Kidney (tissue), 14 donors: Measurements from ENCODE around the gene MLF1. TPM values are rescaled to one million over a fixed set of nuclear protein-coding genes. Genes with fewer than 3 reads are reported as not detected.

Experiments
- DNase-seq, 5 donors: peaks; one replicate each; pipeline ENCODE4 v3.0.0-alpha.2; 2013 to 2020
- FAIRE-seq: peaks from 2 replicates; lab custom pipeline; 2012; peaks lifted over from hg19 to GRCh38; lab: Jason Lieb, UNC
- H3K27ac ChIP-seq, 2 donors: one replicate each; pipeline ENCODE4 v1.7.0; 2013; ENCODE audit warnings: low read depth in 2 of 2, low read length in 2 of 2, inconsistent platforms in 1 of 2
- H3K27me3 ChIP-seq: one replicate; pipeline ENCODE4 v1.7.1; 2013; ENCODE audit warnings: low read length, inconsistent platforms; ENCODE audit not compliant: control insufficient read depth, insufficient read depth
- H3K36me3 ChIP-seq, 3 donors: one replicate each; pipeline versions ENCODE4 v1.7.0 to v1.7.1; 2013; ENCODE audit warnings: low read length in 3 of 3, control low read depth in 1 of 3, inconsistent platforms in 1 of 3; ENCODE audit not compliant: insufficient read depth in 3 of 3, control insufficient read depth in 2 of 3
- H3K4me1 ChIP-seq, 3 donors: one replicate each; pipeline versions ENCODE4 v1.7.0 to v1.7.1; 2013; ENCODE audit warnings: low read length in 3 of 3, inconsistent platforms in 1 of 3, low read depth in 1 of 3; ENCODE audit not compliant: control insufficient read depth in 2 of 3, insufficient read depth in 2 of 3
- H3K4me3 ChIP-seq, 3 donors: one replicate each; pipeline versions ENCODE4 v1.7.0 to v1.8.1; 2013; ENCODE audit warnings: low read length in 3 of 3, control low read depth in 1 of 3, inconsistent platforms in 1 of 3
- H3K9ac ChIP-seq, 3 donors: one replicate each; pipeline versions ENCODE4 v1.7.0 to v1.7.1; 2013; ENCODE audit warnings: low read length in 3 of 3, control low read depth in 1 of 3, inconsistent platforms in 1 of 3
- H3K9me3 ChIP-seq, 3 donors: one replicate each; pipeline versions ENCODE4 v1.7.0 to v1.7.1; 2013; ENCODE audit warnings: low read length in 3 of 3, control low read depth in 1 of 3, inconsistent platforms in 1 of 3; ENCODE audit not compliant: control insufficient read depth in 2 of 3, insufficient read depth in 1 of 3
- CTCF ChIP-seq: IDR thresholded peaks from 3 replicates; pipeline ENCODE4 v1.5.1; 2012; ENCODE audit warnings: mild to moderate bottlenecking, moderate library complexity, borderline replicate concordance; ENCODE audit not compliant: insufficient read depth; ENCODE audit errors: extremely low read depth
- intact Hi-C: fragments of 100-400 bp; cut with DNase I; formaldehyde crosslinking; loops from one replicate; pipeline ENCODE4 v1.11.1; 2022
- polyA plus RNA-seq: library from polyadenylated mRNA; stranded (reverse); fragments of 350-450 nt; fragmentation: Illumina TruSeq; extraction: RNeasy Lipid Tissue Mini Kit (QIAGEN cat#74804); gene quantifications from one replicate; pipeline ENCODE4 v1.2.3, GENCODE V29; 2014; ENCODE audit warnings: low read depth, low replicate concordance; ENCODE audit not compliant: insufficient read depth
- total RNA-seq: library from RNA; stranded (reverse); fragmentation: NEBNext Ultra II Directional; extraction: Animal tissue kit (Norgen Biotek cat#: 25700); gene quantifications from one replicate; pipeline ENCODE4 v1.2.1, GENCODE V29; 2021
- donor health status: control.
- donor health status: control.
- donor health status: control.
- donor health status: control.
- donor health status: control.
- donor health status: DM: yes; HTN: yes; CAD: no.
- donor health status: Normal renal cell carcinoma (clear cell type).

The MLF1 gene
- total and polyA plus RNA-seq, 2 donors from 2014 or later, result 16.9 to 30.0 TPM

- FAIRE-seq (no peak), DNase-seq (no peak)
- H3K4me1 ChIP-seq, result no peaks in the 10 kb centered on the region
- H3K9me3 ChIP-seq, result no peaks in the 10 kb centered on the region
- no peak for TF ChIP-seq CTCF
- H3K27ac ChIP-seq, result no peak overlapping the region
- H3K36me3 ChIP-seq, result no peaks in the 10 kb centered on the region
- H3K4me3 ChIP-seq, result no peak overlapping the region
- no peaks in the 10 kb centered on the region for H3K27me3 ChIP-seq
- H3K9ac ChIP-seq, result no peak overlapping the region
- intact Hi-C loops, result no loop called here
These were observed 18.9 kb upstream of the MLF1 start for GRCh38 chr3:158552124-158552523.

GRCh38 chr3:158559504-158559903 lies 11.5 kb upstream of the MLF1 start:
- DNase-seq (no peak), FAIRE-seq (no peak)
- no peaks in the 10 kb centered on the region for H3K27me3 ChIP-seq
- no peaks in the 10 kb centered on the region for H3K4me1 ChIP-seq
- no peak for TF ChIP-seq CTCF
- H3K9me3 ChIP-seq, result no peaks in the 10 kb centered on the region
- H3K36me3 ChIP-seq, result no peaks in the 10 kb centered on the region
- H3K27ac ChIP-seq, result no peak overlapping the region
- intact Hi-C loops, result no loop called here
- no peak overlapping the region for H3K9ac ChIP-seq
- no peak overlapping the region for H3K4me3 ChIP-seq

- intact Hi-C loops, result no loop called here
- TF ChIP-seq CTCF, result no peak
- Histone ChIP-seq H3K4me1 (no peaks in the 10 kb centered on the region), H3K9ac (no peak overlapping the region), H3K36me3 (no peaks in the 10 kb centered on the region), H3K4me3 (no peak overlapping the region), H3K27ac (no peak overlapping the region), H3K27me3 (no peaks in the 10 kb centered on the region), H3K9me3 (no peaks in the 10 kb centered on the region)
- FAIRE-seq, result no peak
- DNase-seq, result no peak
These were observed 10.0 kb upstream of the MLF1 start for GRCh38 chr3:158560979-158561378.

GRCh38 chr3:158562674-158563073 lies 8.3 kb upstream of the MLF1 start:
- no peaks in the 10 kb centered on the region for H3K4me1 ChIP-seq
- H3K9me3 ChIP-seq, result no peaks in the 10 kb centered on the region
- H3K36me3 ChIP-seq, result no peaks in the 10 kb centered on the region
- H3K9ac ChIP-seq, result no peak overlapping the region
- no peak for TF ChIP-seq CTCF
- no peaks in the 10 kb centered on the region for H3K27me3 ChIP-seq
- no peak overlapping the region for H3K27ac ChIP-seq
- intact Hi-C loops, result no loop called here
- FAIRE-seq (no peak), DNase-seq (no peak)
- H3K4me3 ChIP-seq, result no peak overlapping the region
